Thymus (tissue), 11 donors: ENCODE measurements around the gene GMPR2. TPM values are rescaled to one million over a fixed set of nuclear protein-coding genes. Genes with fewer than 3 reads are reported as not detected.

Source experiments
- DNase-seq, 9 donors: peaks; one replicate each; pipeline ENCODE4 v3.0.0-alpha.2; 2013; ENCODE audit warnings: low spot score in 9 of 9, low read depth in 6 of 9, missing footprints in 1 of 9
- H3K27ac ChIP-seq, 2 donors: one replicate each; pipeline ENCODE4 v1.5.1; 2013; ENCODE audit warnings: control low read depth in 1 of 2, low read depth in 1 of 2, low read length in 1 of 2, mild to moderate bottlenecking in 1 of 2, moderate library complexity in 1 of 2
- H3K27me3 ChIP-seq, 2 donors: one replicate each; pipeline ENCODE4 v1.5.1; 2013; ENCODE audit warnings: low read length in 1 of 2; ENCODE audit not compliant: control insufficient read depth in 2 of 2, insufficient read depth in 1 of 2
- H3K36me3 ChIP-seq, 2 donors: one replicate each; pipeline ENCODE4 v1.5.1; 2013; ENCODE audit warnings: low read length in 1 of 2, mild to moderate bottlenecking in 1 of 2, moderate library complexity in 1 of 2; ENCODE audit not compliant: control insufficient read depth in 2 of 2, insufficient read depth in 2 of 2
- H3K4me1 ChIP-seq, 2 donors: one replicate each; pipeline ENCODE4 v1.5.1; 2013; ENCODE audit warnings: low read length in 2 of 2; ENCODE audit not compliant: control insufficient read depth in 2 of 2, insufficient read depth in 2 of 2
- H3K4me3 ChIP-seq, 2 donors: one replicate each; pipeline ENCODE4 v1.5.1; 2013; ENCODE audit warnings: low read length in 2 of 2, control low read depth in 1 of 2, mild to moderate bottlenecking in 1 of 2
- H3K9me3 ChIP-seq, 2 donors: one replicate each; pipeline ENCODE4 v1.5.1; 2013; ENCODE audit warnings: low read length in 1 of 2, mild to moderate bottlenecking in 1 of 2; ENCODE audit not compliant: control insufficient read depth in 2 of 2, insufficient read depth in 1 of 2
- WGBS: extraction: QIAGEN DNeasy Blood & Tissue Kit; methylation state at CpG from one replicate; pipeline ENCODE4 v1.1.7; 2013; 5-methylcytosine and 5-hydroxymethylcytosine counted together
- polyA plus RNA-seq: library from polyadenylated mRNA; stranded (reverse); fragments of 200-250 nt; gene quantifications from one replicate; pipeline ENCODE4 v1.2.3, GENCODE V29; 2013
- total RNA-seq: library from RNA; stranded (reverse); fragments of 120-200 nt; gene quantifications from one replicate; pipeline ENCODE4 v1.2.4, GENCODE V29; 2013
- donor health status: healthy.

GMPR2 gene
- total and polyA plus RNA-seq, 2 donors, result 53.6 to 67.0 TPM

- Histone ChIP-seq H3K27ac (peak within 1 kb of the TSS; percentile 91 to 96), H3K9me3 (peaks cover 0 to 4% of the 10 kb centered on the region in 2 donors), H3K4me3 (peak within 1 kb of the TSS; percentile 66 to 77), H3K4me1 (peaks cover 14 to 22% of the 10 kb centered on the region in 2 donors), H3K27me3 (no peaks in the 10 kb centered on the region), H3K36me3 (peaks cover 18 to 28% of the 10 kb centered on the region in 2 donors)
- WGBS, result under 1% methylated on average over 30 of the region's 30 CpGs
- DNase-seq, result peak; percentile 81 to 96 (median 89)
Measured at GRCh38 chr14:24232121-24232644, 546 bp upstream of the GMPR2 start, which contains the start of gene NEDD8. NEDD8 (minus strand) TSS chr14:24232367; CDS start chr14:24232267, 100 bp downstream.

GRCh38 chr14:24233538-24233866 is 773 bp downstream of the GMPR2 start:
- peaks cover 28 to 38% of the 10 kb centered on the region in 2 donors for H3K36me3 ChIP-seq
- no peaks in the 10 kb centered on the region for H3K27me3 ChIP-seq
- DNase-seq, result no peak
- H3K4me3 ChIP-seq, result peak overlapping the region; percentile 66 to 77
- H3K9me3 ChIP-seq, result peaks cover 0 to 4% of the 10 kb centered on the region in 2 donors
- H3K4me1 ChIP-seq, result peaks cover 14 to 22% of the 10 kb centered on the region in 2 donors
- WGBS, result 78% methylated on average over 2 of the region's 2 CpGs
- no peak overlapping the region for H3K27ac ChIP-seq

GRCh38 chr14:24234095-24235005 is 1.6 kb downstream of the GMPR2 start:
- H3K27me3 ChIP-seq, result no peaks in the 10 kb centered on the region
- 95% methylated on average over 3 of the region's 3 CpGs for WGBS
- H3K4me1 ChIP-seq, result peaks cover 14 to 22% of the 10 kb centered on the region in 2 donors
- no peak for DNase-seq
- H3K36me3 ChIP-seq, result peaks cover 36 to 47% of the 10 kb centered on the region in 2 donors
- H3K9me3 ChIP-seq, result peaks cover 0 to 4% of the 10 kb centered on the region in 2 donors
- no peak overlapping the region for H3K27ac ChIP-seq
- H3K4me3 ChIP-seq, result no peak overlapping the region

DNA sequence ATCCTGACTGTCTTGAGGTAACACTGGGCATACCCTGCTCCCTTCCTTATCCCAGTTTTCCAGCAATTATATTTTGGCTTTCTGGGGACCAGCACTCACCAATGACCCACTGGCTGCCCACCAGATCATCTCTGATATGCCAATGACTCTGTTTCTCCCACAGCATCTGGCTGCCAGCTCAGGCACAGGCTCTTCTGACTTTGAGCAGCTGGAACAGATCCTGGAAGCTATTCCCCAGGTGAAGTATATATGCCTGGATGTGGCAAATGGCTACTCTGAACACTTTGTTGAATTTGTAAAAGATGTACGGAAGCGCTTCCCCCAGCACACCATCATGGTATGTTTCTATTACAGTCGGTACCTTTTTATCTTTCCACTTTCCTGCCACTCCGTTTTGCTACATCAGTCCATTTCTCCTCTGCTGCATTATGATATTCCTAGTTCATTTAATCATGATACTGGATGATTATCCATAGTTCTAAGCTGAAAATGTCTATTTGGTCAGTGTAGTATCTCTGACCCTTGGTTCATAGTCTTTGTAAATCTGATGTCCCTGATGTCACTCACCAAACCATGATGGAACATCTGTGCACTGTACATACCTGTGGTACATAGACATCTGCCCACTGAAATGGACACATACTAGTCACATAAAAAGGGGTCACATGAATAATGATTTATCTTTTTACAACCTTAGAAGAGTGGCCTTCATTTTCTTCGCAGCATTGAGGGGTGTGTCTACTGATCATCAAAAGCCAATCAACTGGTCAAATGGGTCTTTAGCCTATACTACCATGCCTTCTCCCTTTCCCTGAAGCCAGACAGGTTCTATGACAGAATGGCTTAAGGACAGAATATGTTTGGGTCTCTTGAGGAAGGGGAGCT is 3.3 kb downstream of the GMPR2 start:
- 98% methylated on average over 5 of the region's 5 CpGs for WGBS
- Histone ChIP-seq H3K27me3 (no peaks in the 10 kb centered on the region), H3K9me3 (peaks cover 0 to 4% of the 10 kb centered on the region in 2 donors), H3K4me1 (peaks cover 19 to 33% of the 10 kb centered on the region in 2 donors), H3K27ac (no peak overlapping the region), H3K36me3 (peaks cover 52 to 63% of the 10 kb centered on the region in 2 donors), H3K4me3 (no peak overlapping the region)
- no peak for DNase-seq

GRCh38 chr14:24236689-24237462 is 4.1 kb downstream of the GMPR2 start:
- Histone ChIP-seq H3K9me3 (no peaks in the 10 kb centered on the region), H3K4me3 (no peak overlapping the region), H3K36me3 (peaks cover 53 to 65% of the 10 kb centered on the region in 2 donors), H3K27me3 (no peaks in the 10 kb centered on the region), H3K27ac (no peak overlapping the region), H3K4me1 (peaks cover 18 to 33% of the 10 kb centered on the region in 2 donors)
- no peak for DNase-seq
- 97% methylated on average over 6 of the region's 6 CpGs for WGBS

GRCh38 chr14:24237463-24237955 is 4.8 kb downstream of the GMPR2 start:
- WGBS, result 97% methylated on average over 2 of the region's 2 CpGs
- Histone ChIP-seq H3K4me3 (no peak overlapping the region), H3K9me3 (no peaks in the 10 kb centered on the region), H3K27me3 (no peaks in the 10 kb centered on the region), H3K36me3 (peaks cover 53 to 65% of the 10 kb centered on the region in 2 donors), H3K4me1 (peaks cover 18 to 35% of the 10 kb centered on the region in 2 donors), H3K27ac (no peak overlapping the region)
- no peak for DNase-seq

DNA sequence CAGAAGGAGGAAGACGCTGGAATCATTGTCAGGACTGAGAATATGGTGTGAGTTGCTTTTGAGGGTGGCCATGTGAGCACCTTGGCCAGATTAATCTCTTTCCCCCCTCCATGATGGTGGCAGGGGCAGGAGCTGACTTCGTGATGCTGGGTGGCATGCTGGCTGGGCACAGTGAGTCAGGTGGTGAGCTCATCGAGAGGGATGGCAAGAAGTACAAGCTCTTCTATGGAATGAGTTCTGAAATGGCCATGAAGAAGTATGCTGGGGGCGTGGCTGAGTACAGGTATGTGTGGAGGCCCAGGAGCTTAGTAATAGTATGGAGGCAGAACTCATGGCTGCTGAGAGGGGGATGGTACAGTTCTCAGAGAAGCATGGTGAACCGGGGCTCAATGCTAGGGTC is 5.4 kb downstream of the GMPR2 start:
- H3K27me3 ChIP-seq, result no peaks in the 10 kb centered on the region
- WGBS, result 97% methylated on average over 5 of the region's 5 CpGs
- H3K36me3 ChIP-seq, result peaks cover 53 to 65% of the 10 kb centered on the region in 2 donors
- H3K27ac ChIP-seq, result no peak overlapping the region
- H3K9me3 ChIP-seq, result no peaks in the 10 kb centered on the region
- no peak for DNase-seq
- H3K4me1 ChIP-seq, result peaks cover 16 to 36% of the 10 kb centered on the region in 2 donors
- no peak overlapping the region for H3K4me3 ChIP-seq

DNA sequence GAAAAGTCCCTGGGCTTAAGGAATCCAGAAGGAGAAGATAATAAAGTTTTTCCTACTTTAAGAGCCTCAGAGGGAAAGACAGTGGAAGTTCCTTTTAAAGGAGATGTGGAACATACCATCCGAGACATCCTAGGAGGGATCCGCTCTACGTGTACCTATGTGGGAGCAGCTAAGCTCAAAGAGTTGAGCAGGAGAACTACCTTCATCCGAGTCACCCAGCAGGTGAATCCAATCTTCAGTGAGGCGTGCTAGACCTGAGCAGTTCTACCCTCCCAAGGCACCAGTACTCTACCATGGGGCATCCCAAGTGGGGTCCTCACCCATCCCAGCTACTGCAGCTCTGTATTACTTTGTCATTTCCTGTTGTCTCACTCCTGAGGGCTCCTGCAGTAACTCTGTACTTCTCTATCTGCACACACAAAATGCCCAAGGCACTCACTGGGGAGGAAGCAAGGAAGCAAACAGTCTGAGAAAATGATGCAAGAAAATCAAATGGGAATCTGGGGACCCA is 5.9 kb downstream of the GMPR2 start:
- Histone ChIP-seq H3K36me3 (peaks cover 53 to 65% of the 10 kb centered on the region in 2 donors), H3K27me3 (no peaks in the 10 kb centered on the region), H3K9me3 (no peaks in the 10 kb centered on the region), H3K4me1 (peaks cover 15 to 36% of the 10 kb centered on the region in 2 donors), H3K27ac (no peak overlapping the region), H3K4me3 (no peak overlapping the region)
- no peak for DNase-seq
- 97% methylated on average over 5 of the region's 5 CpGs for WGBS
